Measurements from ENCODE around the gene TEX2. TPM values are rescaled to one million over a fixed set of nuclear protein-coding genes. Genes with fewer than 3 reads are reported as not detected.

The TEX2 gene
- total RNA-seq, 1 experiment from 2014 or later, result 14.3 TPM

GRCh38 chr17:64117981-64118979, 144.8 kb downstream of the TEX2 start:
- no peak for DNase-seq (ENCODE audit: low read depth)

GRCh38 chr17:64115822-64116534, 147.1 kb downstream of the TEX2 start:
- no peak for DNase-seq (ENCODE audit: low read depth)

- DNase-seq (ENCODE audit: low read depth), result no peak
These were observed 147.9 kb downstream of the TEX2 start for GRCh38 chr17:64115043-64115698.

GRCh38 chr17:64113006-64113405, 150.1 kb downstream of the TEX2 start:
- DNase-seq (ENCODE audit: low read depth), result no peak

- DNase-seq (ENCODE audit: low read depth), result no peak
These were observed 151.2 kb downstream of the TEX2 start for GRCh38 chr17:64111831-64112230.

- DNase-seq (ENCODE audit: low read depth), result no peak
These were observed 152.5 kb downstream of the TEX2 start for GRCh38 chr17:64110379-64111152.

- no peak for DNase-seq (ENCODE audit: low read depth)
These were observed 153.7 kb downstream of the TEX2 start for GRCh38 chr17:64109400-64109799.

- no peak for DNase-seq (ENCODE audit: low read depth)
These were observed 155.4 kb downstream of the TEX2 start for GRCh38 chr17:64107500-64108236.

GRCh38 chr17:64106918-64107317, 156.1 kb downstream of the TEX2 start:
- DNase-seq (ENCODE audit: low read depth), result no peak

GRCh38 chr17:64103391-64104364, 159.4 kb downstream of the TEX2 start:
- DNase-seq (ENCODE audit: low read depth), result peak; percentile 81

GRCh38 chr17:64102627-64103390, 160.3 kb downstream of the TEX2 start:
- DNase-seq (ENCODE audit: low read depth), result no peak

GRCh38 chr17:64099543-64099942, 163.5 kb downstream of the TEX2 start:
- DNase-seq (ENCODE audit: low read depth), result no peak

Other genes with a start within 250 kb of the TEX2 start
- gene ICAM2, start 242.6 kb downstream of the TEX2 start, total RNA-seq (2014; rRNA removed; shearing (Covaris generic)), result 5.0 and 7.7 TPM in 2 replicates
- 5.2 and 13.5 TPM in 2 replicates for gene ERN1, start 133.1 kb downstream of the TEX2 start, total RNA-seq (2014; rRNA removed; shearing (Covaris generic))
- 0.15 and 3.3 TPM in 2 replicates for gene PECAM1, start 127.6 kb upstream of the TEX2 start, total RNA-seq (2014; rRNA removed; shearing (Covaris generic))
- 5.1 and 11.0 TPM in 2 replicates for gene MILR1, start 185.9 kb upstream of the TEX2 start, total RNA-seq (2014; rRNA removed; shearing (Covaris generic))
- gene POLG2, start 233.8 kb upstream of the TEX2 start, total RNA-seq (2014; rRNA removed; shearing (Covaris generic)), result 8.3 and 11.6 TPM in 2 replicates
- 274 and 287 TPM in 2 replicates for gene DDX5, start 243.0 kb upstream of the TEX2 start, total RNA-seq (2014; rRNA removed; shearing (Covaris generic))
- gene CEP95, start 243.7 kb upstream of the TEX2 start, total RNA-seq (2014; rRNA removed; shearing (Covaris generic)), result 25.2 and 35.7 TPM in 2 replicates